Calu3 (cell line): ENCODE data around the gene FN3K. TPM values are rescaled to one million over a fixed set of nuclear protein-coding genes. Genes with fewer than 3 reads are reported as not detected.

ENCODE experiments used
- BruUV-seq: library from RNA; stranded (reverse); fragments of 400-500 nt; replicated peaks from 2 replicates; lab custom pipeline; 2021; lab: Mats Ljungman, UMichigan
- CTCF ChIA-PET: fragments of 300-600 bp; sonication (Branson Sonifier 250); formaldehyde crosslinking; loops from one replicate; lab custom pipeline; 2022; ENCODE audit warnings: antibody characterized with exemption; lab: Charles Lee
- DNase-seq: peaks from one replicate; pipeline ENCODE4 v3.0.0; 2022
- H3K27ac Mint-ChIP-seq: one replicate; pipeline ENCODE4 v1.8.0; 2022; ENCODE audit warnings: mixed read lengths; ENCODE audit not compliant: unreplicated experiment
- H3K27me3 Mint-ChIP-seq: one replicate; pipeline ENCODE4 v1.8.0; 2022; ENCODE audit warnings: mixed read lengths; ENCODE audit not compliant: unreplicated experiment
- H3K36me3 Mint-ChIP-seq: one replicate; pipeline ENCODE4 v1.8.0; 2022; ENCODE audit warnings: mild to moderate bottlenecking, moderate library complexity, mixed read lengths; ENCODE audit not compliant: insufficient read depth, unreplicated experiment
- H3K4me1 Mint-ChIP-seq: one replicate; pipeline ENCODE4 v1.8.0; 2022; ENCODE audit warnings: mild to moderate bottlenecking, low read depth, mixed read lengths; ENCODE audit not compliant: unreplicated experiment
- H3K4me3 Mint-ChIP-seq: one replicate; pipeline ENCODE4 v1.8.0; 2022; ENCODE audit warnings: mild to moderate bottlenecking, low read depth, moderate library complexity, mixed read lengths; ENCODE audit not compliant: unreplicated experiment
- H3K9me3 Mint-ChIP-seq: one replicate; pipeline ENCODE4 v1.8.0; 2022; ENCODE audit warnings: low read depth, mixed read lengths; ENCODE audit not compliant: unreplicated experiment
- intact Hi-C: fragments of 100-400 bp; cut with micrococcal nuclease; formaldehyde crosslinking; loops from one replicate; pipeline ENCODE4 v1.10.0; 2022; ENCODE audit not compliant: unreplicated experiment
- total RNA-seq: library from RNA; stranded (reverse); gene quantifications from 2 replicates; pipeline ENCODE4 v1.2.3, GENCODE V29; 2022
- TF ChIP-seq, protein P1 (sequence below): fragments of 200-600 bp; IDR thresholded peaks from one replicate; pipeline ENCODE4 v1.8.0; 2022; ENCODE audit warnings: antibody characterized with exemption; ENCODE audit not compliant: unreplicated experiment

FN3K gene
- total RNA-seq, 1 experiment from 2014 or later: 15.5 TPM

DNA sequence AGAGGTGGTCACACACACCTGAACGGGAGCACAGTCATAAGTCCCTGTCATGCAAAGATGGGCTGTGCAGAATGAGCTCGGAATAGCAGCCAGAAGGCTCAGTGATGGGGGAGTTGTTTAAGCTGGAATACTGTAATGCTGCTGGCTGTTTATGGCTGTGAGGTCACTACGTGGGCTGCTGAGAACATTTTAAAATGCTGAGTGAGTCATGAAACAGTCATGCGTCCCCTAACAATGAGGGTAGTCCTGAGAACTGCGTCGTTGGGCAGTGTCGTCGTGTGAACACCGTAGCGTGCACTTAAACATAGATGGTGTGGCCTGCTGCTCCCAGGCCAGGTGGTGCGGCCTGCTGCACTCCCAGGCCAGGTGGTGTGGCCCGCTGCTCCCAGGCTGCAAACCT, 56.1 kb downstream of the FN3K start:
- Mint-ChIP-seq H3K27ac (no peak overlapping the region), H3K4me1 (peaks cover 7% of the 10 kb centered on the region), H3K4me3 (no peak overlapping the region), H3K9me3 (no peaks in the 10 kb centered on the region), H3K36me3 (peaks cover 9% of the 10 kb centered on the region), H3K27me3 (no peaks in the 10 kb centered on the region)
- TF ChIP-seq, protein P1, sequence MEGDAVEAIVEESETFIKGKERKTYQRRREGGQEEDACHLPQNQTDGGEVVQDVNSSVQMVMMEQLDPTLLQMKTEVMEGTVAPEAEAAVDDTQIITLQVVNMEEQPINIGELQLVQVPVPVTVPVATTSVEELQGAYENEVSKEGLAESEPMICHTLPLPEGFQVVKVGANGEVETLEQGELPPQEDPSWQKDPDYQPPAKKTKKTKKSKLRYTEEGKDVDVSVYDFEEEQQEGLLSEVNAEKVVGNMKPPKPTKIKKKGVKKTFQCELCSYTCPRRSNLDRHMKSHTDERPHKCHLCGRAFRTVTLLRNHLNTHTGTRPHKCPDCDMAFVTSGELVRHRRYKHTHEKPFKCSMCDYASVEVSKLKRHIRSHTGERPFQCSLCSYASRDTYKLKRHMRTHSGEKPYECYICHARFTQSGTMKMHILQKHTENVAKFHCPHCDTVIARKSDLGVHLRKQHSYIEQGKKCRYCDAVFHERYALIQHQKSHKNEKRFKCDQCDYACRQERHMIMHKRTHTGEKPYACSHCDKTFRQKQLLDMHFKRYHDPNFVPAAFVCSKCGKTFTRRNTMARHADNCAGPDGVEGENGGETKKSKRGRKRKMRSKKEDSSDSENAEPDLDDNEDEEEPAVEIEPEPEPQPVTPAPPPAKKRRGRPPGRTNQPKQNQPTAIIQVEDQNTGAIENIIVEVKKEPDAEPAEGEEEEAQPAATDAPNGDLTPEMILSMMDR: no peak
- intact Hi-C loops: no loop called here
- no peak for DNase-seq
- CTCF ChIA-PET: no interaction called here
- BruUV-seq: no TSS peak

DNA sequence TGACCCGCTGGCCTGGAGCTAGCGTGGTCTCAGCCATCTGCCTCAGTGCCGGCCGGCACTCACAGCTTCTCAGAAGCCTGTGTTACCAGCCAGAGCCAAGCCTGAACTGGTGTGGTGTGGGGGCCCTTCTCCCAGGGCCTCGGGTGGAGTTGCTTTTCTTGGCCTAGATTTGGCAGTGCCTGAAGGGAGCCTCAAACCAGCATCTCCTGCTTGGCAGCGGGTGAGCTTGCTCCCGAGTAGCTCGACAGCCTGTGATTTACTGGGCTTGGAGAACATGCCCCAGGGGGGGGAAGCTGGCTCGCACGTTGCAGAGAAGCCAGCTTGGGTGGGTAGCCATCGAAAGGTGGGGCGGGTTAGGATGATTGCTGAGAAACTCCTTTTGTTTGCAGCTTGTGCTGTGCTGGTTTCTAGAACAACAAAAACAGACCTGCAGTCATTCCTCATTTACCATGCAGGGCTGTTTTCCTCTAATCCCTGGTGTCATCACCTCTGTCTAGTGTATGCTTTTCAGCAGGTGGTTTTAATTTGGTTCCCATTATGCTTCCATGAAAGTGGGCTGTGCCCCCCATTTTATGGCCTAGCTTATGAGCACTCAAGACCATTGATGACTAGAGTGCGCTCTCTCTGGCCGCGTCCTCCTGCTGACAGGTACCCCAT, 58.7 kb downstream of the FN3K start:
- CTCF ChIA-PET: no interaction called here
- Mint-ChIP-seq H3K9me3 (no peaks in the 10 kb centered on the region), H3K27ac (no peak overlapping the region), H3K4me1 (peaks cover 7% of the 10 kb centered on the region), H3K27me3 (no peaks in the 10 kb centered on the region), H3K4me3 (no peak overlapping the region), H3K36me3 (no peaks in the 10 kb centered on the region)
- no peak for DNase-seq
- TF ChIP-seq, protein P1: no peak
- intact Hi-C loops: no loop called here
- BruUV-seq: no TSS peak

DNA sequence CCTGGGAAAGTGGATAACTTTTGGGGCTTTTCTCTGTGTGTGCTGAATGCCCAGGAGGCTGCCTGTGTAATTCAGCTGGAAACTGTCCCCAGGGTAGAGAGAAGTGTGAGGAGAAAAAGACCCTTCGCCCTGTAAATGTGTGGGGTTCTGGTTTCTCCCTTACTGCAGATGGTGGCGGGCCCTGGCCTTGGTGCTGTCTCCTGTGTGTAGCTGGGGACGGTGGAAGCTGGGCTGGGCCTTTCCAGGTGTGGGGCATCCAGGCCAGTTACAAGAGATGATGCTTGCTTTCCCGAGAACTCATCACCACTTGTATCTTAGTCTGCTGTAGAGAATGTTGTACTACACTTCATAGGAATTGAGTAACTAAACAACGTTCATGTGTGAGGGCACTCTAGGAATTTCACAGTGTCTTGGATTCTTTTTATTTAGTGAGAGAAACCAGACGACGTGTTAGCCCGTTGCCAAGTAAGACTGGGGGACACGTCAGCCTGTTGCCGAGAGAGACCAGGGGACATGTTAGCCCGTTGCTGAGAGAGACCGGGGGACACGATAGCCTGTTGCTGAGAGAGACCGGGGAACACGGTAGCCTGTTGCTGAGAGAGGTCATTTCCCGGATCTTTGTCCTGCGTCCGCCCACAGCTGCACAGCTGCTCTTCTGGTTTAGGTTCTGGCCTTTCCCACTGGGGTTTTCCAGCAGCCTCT, 59.5 kb downstream of the FN3K start:
- Mint-ChIP-seq H3K4me3 (no peak overlapping the region), H3K4me1 (peaks cover 7% of the 10 kb centered on the region), H3K27me3 (no peaks in the 10 kb centered on the region), H3K9me3 (no peaks in the 10 kb centered on the region), H3K36me3 (peaks cover 6% of the 10 kb centered on the region), H3K27ac (no peak overlapping the region)
- intact Hi-C loops: no loop called here
- no peak for DNase-seq
- CTCF ChIA-PET: no interaction called here
- TF ChIP-seq, protein P1: no peak
- BruUV-seq: no TSS peak

DNA sequence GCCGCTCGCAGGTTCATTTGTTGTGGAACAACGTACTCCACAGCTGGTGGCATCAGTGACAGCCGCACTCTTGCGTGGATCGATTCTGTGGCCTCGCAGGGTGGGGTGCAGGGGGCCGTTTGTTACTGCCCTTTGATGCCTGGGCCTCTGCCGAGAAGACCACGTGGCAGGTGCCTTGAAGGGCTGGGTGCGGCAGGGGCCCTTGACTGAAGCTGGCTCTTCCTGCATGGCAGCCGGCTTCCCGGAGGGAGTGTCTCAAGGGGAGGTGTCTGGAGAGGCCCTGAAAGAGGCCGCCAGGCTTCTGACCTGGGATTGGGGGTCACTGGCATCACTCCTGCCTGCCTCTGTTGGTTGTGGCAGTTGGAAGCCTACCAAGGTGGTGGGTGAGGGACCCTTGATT, 60.2 kb downstream of the FN3K start:
- no TSS peak for BruUV-seq
- Mint-ChIP-seq H3K36me3 (peaks cover 12% of the 10 kb centered on the region), H3K27ac (no peak overlapping the region), H3K4me1 (peaks cover 4% of the 10 kb centered on the region), H3K4me3 (no peak overlapping the region), H3K27me3 (no peaks in the 10 kb centered on the region), H3K9me3 (no peaks in the 10 kb centered on the region)
- CTCF ChIA-PET: no interaction called here
- intact Hi-C loops: no loop called here
- TF ChIP-seq, protein P1: no peak
- DNase-seq: no peak
